Measurements from ENCODE around the gene NQO1. TPM values are rescaled to one million over a fixed set of nuclear protein-coding genes. Genes with fewer than 3 reads are reported as not detected.

NQO1 gene
- total and polyA plus RNA-seq, 9 of the 15 experiments (the other 6 are each of a cell fraction or from before 2014, with no cell fraction given) = 96.7 to 198 (median 122) TPM

DNA sequence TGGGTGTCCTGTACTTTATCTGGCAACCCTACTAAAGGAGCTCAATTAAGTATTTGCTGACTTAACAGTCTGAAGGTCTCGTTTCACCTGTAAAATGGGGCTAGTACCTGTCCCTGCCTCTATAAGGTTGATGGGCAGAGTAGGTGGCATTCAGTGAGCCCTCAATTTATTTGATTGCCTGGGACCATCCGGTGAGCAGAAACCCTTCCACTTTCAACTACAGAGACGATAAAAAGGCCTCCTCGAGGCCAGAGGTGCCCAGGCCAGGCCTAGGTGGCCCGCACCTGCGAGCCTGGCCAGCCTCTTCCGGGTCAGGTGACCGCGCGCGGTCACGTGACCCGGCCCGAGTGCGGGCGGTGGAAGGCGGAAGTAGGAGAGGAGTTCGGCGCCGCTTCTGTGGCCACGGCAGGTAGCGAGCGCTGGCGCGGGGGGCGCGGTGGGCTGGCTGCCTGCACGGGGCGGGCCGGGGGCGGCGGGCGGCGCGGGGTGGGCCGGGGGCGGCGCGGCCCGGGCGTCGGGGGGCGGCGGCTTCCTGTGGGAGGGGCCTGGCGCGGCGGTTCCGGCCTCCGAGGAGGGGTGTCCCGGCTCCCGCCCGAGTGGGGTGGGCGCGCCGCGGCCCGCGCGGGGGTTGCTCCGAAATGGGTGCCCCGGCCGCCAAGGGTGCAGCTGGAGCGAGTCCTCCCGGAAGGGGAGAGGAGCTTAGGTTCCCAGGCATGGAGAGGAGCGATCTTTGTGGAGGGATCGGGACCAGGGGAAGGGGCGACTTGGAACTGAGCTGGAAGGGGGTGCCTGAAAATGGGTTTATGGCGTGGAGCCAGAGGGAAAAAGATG lies 35.8 kb upstream of the NQO1 start, which contains the start of gene WWP2 (continued):
- TF ChIP-seq, protein P1, sequence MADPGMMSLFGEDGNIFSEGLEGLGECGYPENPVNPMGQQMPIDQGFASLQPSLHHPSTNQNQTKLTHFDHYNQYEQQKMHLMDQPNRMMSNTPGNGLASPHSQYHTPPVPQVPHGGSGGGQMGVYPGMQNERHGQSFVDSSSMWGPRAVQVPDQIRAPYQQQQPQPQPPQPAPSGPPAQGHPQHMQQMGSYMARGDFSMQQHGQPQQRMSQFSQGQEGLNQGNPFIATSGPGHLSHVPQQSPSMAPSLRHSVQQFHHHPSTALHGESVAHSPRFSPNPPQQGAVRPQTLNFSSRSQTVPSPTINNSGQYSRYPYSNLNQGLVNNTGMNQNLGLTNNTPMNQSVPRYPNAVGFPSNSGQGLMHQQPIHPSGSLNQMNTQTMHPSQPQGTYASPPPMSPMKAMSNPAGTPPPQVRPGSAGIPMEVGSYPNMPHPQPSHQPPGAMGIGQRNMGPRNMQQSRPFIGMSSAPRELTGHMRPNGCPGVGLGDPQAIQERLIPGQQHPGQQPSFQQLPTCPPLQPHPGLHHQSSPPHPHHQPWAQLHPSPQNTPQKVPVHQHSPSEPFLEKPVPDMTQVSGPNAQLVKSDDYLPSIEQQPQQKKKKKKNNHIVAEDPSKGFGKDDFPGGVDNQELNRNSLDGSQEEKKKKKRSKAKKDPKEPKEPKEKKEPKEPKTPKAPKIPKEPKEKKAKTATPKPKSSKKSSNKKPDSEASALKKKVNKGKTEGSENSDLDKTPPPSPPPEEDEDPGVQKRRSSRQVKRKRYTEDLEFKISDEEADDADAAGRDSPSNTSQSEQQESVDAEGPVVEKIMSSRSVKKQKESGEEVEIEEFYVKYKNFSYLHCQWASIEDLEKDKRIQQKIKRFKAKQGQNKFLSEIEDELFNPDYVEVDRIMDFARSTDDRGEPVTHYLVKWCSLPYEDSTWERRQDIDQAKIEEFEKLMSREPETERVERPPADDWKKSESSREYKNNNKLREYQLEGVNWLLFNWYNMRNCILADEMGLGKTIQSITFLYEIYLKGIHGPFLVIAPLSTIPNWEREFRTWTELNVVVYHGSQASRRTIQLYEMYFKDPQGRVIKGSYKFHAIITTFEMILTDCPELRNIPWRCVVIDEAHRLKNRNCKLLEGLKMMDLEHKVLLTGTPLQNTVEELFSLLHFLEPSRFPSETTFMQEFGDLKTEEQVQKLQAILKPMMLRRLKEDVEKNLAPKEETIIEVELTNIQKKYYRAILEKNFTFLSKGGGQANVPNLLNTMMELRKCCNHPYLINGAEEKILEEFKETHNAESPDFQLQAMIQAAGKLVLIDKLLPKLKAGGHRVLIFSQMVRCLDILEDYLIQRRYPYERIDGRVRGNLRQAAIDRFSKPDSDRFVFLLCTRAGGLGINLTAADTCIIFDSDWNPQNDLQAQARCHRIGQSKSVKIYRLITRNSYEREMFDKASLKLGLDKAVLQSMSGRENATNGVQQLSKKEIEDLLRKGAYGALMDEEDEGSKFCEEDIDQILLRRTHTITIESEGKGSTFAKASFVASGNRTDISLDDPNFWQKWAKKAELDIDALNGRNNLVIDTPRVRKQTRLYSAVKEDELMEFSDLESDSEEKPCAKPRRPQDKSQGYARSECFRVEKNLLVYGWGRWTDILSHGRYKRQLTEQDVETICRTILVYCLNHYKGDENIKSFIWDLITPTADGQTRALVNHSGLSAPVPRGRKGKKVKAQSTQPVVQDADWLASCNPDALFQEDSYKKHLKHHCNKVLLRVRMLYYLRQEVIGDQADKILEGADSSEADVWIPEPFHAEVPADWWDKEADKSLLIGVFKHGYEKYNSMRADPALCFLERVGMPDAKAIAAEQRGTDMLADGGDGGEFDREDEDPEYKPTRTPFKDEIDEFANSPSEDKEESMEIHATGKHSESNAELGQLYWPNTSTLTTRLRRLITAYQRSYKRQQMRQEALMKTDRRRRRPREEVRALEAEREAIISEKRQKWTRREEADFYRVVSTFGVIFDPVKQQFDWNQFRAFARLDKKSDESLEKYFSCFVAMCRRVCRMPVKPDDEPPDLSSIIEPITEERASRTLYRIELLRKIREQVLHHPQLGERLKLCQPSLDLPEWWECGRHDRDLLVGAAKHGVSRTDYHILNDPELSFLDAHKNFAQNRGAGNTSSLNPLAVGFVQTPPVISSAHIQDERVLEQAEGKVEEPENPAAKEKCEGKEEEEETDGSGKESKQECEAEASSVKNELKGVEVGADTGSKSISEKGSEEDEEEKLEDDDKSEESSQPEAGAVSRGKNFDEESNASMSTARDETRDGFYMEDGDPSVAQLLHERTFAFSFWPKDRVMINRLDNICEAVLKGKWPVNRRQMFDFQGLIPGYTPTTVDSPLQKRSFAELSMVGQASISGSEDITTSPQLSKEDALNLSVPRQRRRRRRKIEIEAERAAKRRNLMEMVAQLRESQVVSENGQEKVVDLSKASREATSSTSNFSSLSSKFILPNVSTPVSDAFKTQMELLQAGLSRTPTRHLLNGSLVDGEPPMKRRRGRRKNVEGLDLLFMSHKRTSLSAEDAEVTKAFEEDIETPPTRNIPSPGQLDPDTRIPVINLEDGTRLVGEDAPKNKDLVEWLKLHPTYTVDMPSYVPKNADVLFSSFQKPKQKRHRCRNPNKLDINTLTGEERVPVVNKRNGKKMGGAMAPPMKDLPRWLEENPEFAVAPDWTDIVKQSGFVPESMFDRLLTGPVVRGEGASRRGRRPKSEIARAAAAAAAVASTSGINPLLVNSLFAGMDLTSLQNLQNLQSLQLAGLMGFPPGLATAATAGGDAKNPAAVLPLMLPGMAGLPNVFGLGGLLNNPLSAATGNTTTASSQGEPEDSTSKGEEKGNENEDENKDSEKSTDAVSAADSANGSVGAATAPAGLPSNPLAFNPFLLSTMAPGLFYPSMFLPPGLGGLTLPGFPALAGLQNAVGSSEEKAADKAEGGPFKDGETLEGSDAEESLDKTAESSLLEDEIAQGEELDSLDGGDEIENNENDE (IDR thresholded peaks at IDR 0.05; ENCODE audit: low read depth, low read length) = no peak
- TF ChIP-seq ZNF133 (CRISPR knock-in tag; IDR thresholded peaks at IDR 0.05) (no peak), TEAD1 (CRISPR knock-in tag; IDR thresholded peaks at IDR 0.05) (no peak), TCF7L2 (IDR thresholded peaks at IDR 0.05; ENCODE audit: low read depth, low read length) (no peak), SRSF9 (IDR thresholded peaks at IDR 0.05; ENCODE audit: borderline replicate concordance, low read depth, low read length) (no peak)
- TF ChIP-seq, protein P2, sequence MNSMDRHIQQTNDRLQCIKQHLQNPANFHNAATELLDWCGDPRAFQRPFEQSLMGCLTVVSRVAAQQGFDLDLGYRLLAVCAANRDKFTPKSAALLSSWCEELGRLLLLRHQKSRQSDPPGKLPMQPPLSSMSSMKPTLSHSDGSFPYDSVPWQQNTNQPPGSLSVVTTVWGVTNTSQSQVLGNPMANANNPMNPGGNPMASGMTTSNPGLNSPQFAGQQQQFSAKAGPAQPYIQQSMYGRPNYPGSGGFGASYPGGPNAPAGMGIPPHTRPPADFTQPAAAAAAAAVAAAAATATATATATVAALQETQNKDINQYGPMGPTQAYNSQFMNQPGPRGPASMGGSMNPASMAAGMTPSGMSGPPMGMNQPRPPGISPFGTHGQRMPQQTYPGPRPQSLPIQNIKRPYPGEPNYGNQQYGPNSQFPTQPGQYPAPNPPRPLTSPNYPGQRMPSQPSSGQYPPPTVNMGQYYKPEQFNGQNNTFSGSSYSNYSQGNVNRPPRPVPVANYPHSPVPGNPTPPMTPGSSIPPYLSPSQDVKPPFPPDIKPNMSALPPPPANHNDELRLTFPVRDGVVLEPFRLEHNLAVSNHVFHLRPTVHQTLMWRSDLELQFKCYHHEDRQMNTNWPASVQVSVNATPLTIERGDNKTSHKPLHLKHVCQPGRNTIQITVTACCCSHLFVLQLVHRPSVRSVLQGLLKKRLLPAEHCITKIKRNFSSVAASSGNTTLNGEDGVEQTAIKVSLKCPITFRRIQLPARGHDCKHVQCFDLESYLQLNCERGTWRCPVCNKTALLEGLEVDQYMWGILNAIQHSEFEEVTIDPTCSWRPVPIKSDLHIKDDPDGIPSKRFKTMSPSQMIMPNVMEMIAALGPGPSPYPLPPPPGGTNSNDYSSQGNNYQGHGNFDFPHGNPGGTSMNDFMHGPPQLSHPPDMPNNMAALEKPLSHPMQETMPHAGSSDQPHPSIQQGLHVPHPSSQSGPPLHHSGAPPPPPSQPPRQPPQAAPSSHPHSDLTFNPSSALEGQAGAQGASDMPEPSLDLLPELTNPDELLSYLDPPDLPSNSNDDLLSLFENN (IDR thresholded peaks at IDR 0.05; ENCODE audit: low read depth in 2 of 2, low read length in 2 of 2) = 0 out of 4 replicates have a peak, but pooled peaks of 1 of the 2 experiments have one; percentile 9
- TF ChIP-seq, protein P3, sequence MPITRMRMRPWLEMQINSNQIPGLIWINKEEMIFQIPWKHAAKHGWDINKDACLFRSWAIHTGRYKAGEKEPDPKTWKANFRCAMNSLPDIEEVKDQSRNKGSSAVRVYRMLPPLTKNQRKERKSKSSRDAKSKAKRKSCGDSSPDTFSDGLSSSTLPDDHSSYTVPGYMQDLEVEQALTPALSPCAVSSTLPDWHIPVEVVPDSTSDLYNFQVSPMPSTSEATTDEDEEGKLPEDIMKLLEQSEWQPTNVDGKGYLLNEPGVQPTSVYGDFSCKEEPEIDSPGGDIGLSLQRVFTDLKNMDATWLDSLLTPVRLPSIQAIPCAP (CRISPR knock-in tag; IDR thresholded peaks at IDR 0.05; ENCODE audit: borderline replicate concordance) = no peak
- TF ChIP-seq, protein P4, sequence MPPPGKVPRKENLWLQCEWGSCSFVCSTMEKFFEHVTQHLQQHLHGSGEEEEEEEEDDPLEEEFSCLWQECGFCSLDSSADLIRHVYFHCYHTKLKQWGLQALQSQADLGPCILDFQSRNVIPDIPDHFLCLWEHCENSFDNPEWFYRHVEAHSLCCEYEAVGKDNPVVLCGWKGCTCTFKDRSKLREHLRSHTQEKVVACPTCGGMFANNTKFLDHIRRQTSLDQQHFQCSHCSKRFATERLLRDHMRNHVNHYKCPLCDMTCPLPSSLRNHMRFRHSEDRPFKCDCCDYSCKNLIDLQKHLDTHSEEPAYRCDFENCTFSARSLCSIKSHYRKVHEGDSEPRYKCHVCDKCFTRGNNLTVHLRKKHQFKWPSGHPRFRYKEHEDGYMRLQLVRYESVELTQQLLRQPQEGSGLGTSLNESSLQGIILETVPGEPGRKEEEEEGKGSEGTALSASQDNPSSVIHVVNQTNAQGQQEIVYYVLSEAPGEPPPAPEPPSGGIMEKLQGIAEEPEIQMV (tag; conservative IDR thresholded peaks at IDR 0.05; ENCODE audit: low read depth) = no peak

Data from K562 (cell line).